SJCRH30 (cell line): Measurements from ENCODE around the gene DLEU7. TPM values are rescaled to one million over a fixed set of nuclear protein-coding genes. Genes with fewer than 3 reads are reported as not detected.

Experiments used
- DNase-seq, 2 experiments: peaks; one replicate each; pipeline ENCODE4 v3.0.0-alpha.2; 2015 to 2020
- H3K27ac ChIP-seq: fragments of 250-450 bp; sonication (Bioruptor Pico); 2 replicates; pipeline ENCODE4 v1.5.1; 2020; ENCODE audit warnings: mild to moderate bottlenecking, moderate library complexity
- H3K27me3 ChIP-seq: fragments of 250-450 bp; sonication (Bioruptor Pico); 2 replicates; pipeline ENCODE4 v1.5.1; 2020; ENCODE audit warnings: mild to moderate bottlenecking, moderate library complexity
- H3K36me3 ChIP-seq: fragments of 250-450 bp; sonication (Bioruptor Pico); 2 replicates; pipeline ENCODE4 v1.5.1; 2020; ENCODE audit warnings: mild to moderate bottlenecking, moderate library complexity
- H3K4me1 ChIP-seq: fragments of 250-450 bp; sonication (Bioruptor Pico); 2 replicates; pipeline ENCODE4 v1.5.1; 2020; ENCODE audit warnings: mild to moderate bottlenecking, moderate library complexity
- H3K4me3 ChIP-seq: fragments of 250-450 bp; sonication (Bioruptor Pico); 2 replicates; pipeline ENCODE4 v1.5.1; 2020; ENCODE audit warnings: mild to moderate bottlenecking, moderate library complexity
- H3K9me3 ChIP-seq: fragments of 250-450 bp; sonication (Bioruptor Pico); replicated peaks from 2 replicates; pipeline ENCODE4 v1.5.1; 2020; ENCODE audit warnings: mild to moderate bottlenecking, moderate library complexity
- total RNA-seq: library from RNA; depleted of rRNA; stranded (reverse); fragments of >200 nt; shearing (Covaris generic); gene quantifications from 2 replicates; pipeline ENCODE4 v1.2.3, GENCODE V29; 2014

DLEU7 gene
- total RNA-seq, 1 experiment from 2014 or later = 1.2 TPM

GRCh38 chr13:50864492-50864891 is 21.0 kb upstream of the DLEU7 start:
- H3K9me3 ChIP-seq = peaks cover 4% of the 10 kb centered on the region
- no peak overlapping the region for H3K4me3 ChIP-seq
- H3K27ac ChIP-seq = no peak overlapping the region
- H3K4me1 ChIP-seq = peaks cover 12% of the 10 kb centered on the region
- no peak for DNase-seq
- no peaks in the 10 kb centered on the region for H3K36me3 ChIP-seq
- H3K27me3 ChIP-seq = no peaks in the 10 kb centered on the region

GRCh38 chr13:50855681-50856080 is 12.2 kb upstream of the DLEU7 start:
- Histone ChIP-seq H3K27ac (no peak overlapping the region), H3K4me3 (no peak overlapping the region), H3K4me1 (no peaks in the 10 kb centered on the region), H3K36me3 (no peaks in the 10 kb centered on the region), H3K9me3 (0 out of 2 replicates have a peak, but pooled peaks cover 2% of the 10 kb centered on the region), H3K27me3 (no peaks in the 10 kb centered on the region)
- DNase-seq = no peak

- no peak overlapping the region for H3K27ac ChIP-seq
- no peak overlapping the region for H3K4me3 ChIP-seq
- H3K4me1 ChIP-seq = peaks cover 8% of the 10 kb centered on the region
- no peaks in the 10 kb centered on the region for H3K27me3 ChIP-seq
- DNase-seq = no peak
- H3K36me3 ChIP-seq = no peaks in the 10 kb centered on the region
- no peaks in the 10 kb centered on the region for H3K9me3 ChIP-seq
These were observed 7.0 kb upstream of the DLEU7 start for GRCh38 chr13:50850445-50850844.

- Histone ChIP-seq H3K36me3 (no peaks in the 10 kb centered on the region), H3K4me1 (peaks cover 32% of the 10 kb centered on the region), H3K27ac (no peak overlapping the region), H3K27me3 (no peaks in the 10 kb centered on the region), H3K4me3 (no peak overlapping the region), H3K9me3 (no peaks in the 10 kb centered on the region)
- DNase-seq = no peak
These were observed 4.0 kb upstream of the DLEU7 start for GRCh38 chr13:50847501-50847900.

GRCh38 chr13:50846861-50847475 is 3.5 kb upstream of the DLEU7 start:
- no peak for DNase-seq
- Histone ChIP-seq H3K36me3 (no peaks in the 10 kb centered on the region), H3K27ac (no peak overlapping the region)

GRCh38 chr13:50845211-50845610 is 1.7 kb upstream of the DLEU7 start:
- peak; percentile 27 to 50 for DNase-seq
- Histone ChIP-seq H3K4me3 (no peak overlapping the region), H3K27ac (peak overlapping the region; percentile 91), H3K4me1 (peaks cover 43% of the 10 kb centered on the region), H3K9me3 (no peaks in the 10 kb centered on the region), H3K36me3 (no peaks in the 10 kb centered on the region), H3K27me3 (no peaks in the 10 kb centered on the region)

More at GRCh38 chr13:50846861-50847475, 3.5 kb upstream of the DLEU7 start:
- Histone ChIP-seq H3K9me3 (no peaks in the 10 kb centered on the region), H3K4me3 (no peak overlapping the region), H3K27me3 (no peaks in the 10 kb centered on the region), H3K4me1 (peaks cover 37% of the 10 kb centered on the region)

- Histone ChIP-seq H3K27me3 (no peaks in the 10 kb centered on the region), H3K4me1 (peaks cover 43% of the 10 kb centered on the region), H3K9me3 (no peaks in the 10 kb centered on the region), H3K36me3 (no peaks in the 10 kb centered on the region), H3K4me3 (peak overlapping the region; percentile 2; the same call in 1 of the 2 replicates), H3K27ac (peak overlapping the region; percentile 91)
- DNase-seq = peak; percentile 78 to 94
These were observed 788 bp upstream of the DLEU7 start for GRCh38 chr13:50844084-50844875.

- H3K4me3 ChIP-seq = no peak overlapping the region
- peaks cover 43% of the 10 kb centered on the region for H3K4me1 ChIP-seq
- no peaks in the 10 kb centered on the region for H3K27me3 ChIP-seq
- H3K27ac ChIP-seq = peak overlapping the region; percentile 27; the same call in 1 of the 2 replicates
- H3K9me3 ChIP-seq = no peaks in the 10 kb centered on the region
- no peaks in the 10 kb centered on the region for H3K36me3 ChIP-seq
- no peak for DNase-seq
These were observed 569 bp downstream of the DLEU7 start for GRCh38 chr13:50842990-50843256.

- peak in 1 of 2 experiments; percentile 39 for DNase-seq
- Histone ChIP-seq H3K9me3 (no peaks in the 10 kb centered on the region), H3K27ac (peak overlapping the region; percentile 27; the same call in 1 of the 2 replicates), H3K4me1 (peaks cover 43% of the 10 kb centered on the region), H3K27me3 (no peaks in the 10 kb centered on the region), H3K4me3 (no peak overlapping the region), H3K36me3 (no peaks in the 10 kb centered on the region)
These were observed 1.1 kb downstream of the DLEU7 start for GRCh38 chr13:50842251-50842989.

GRCh38 chr13:50841786-50842185 is 1.7 kb downstream of the DLEU7 start:
- no peaks in the 10 kb centered on the region for H3K36me3 ChIP-seq
- peaks cover 43% of the 10 kb centered on the region for H3K4me1 ChIP-seq
- H3K4me3 ChIP-seq = no peak overlapping the region
- no peaks in the 10 kb centered on the region for H3K27me3 ChIP-seq
- H3K27ac ChIP-seq = no peak overlapping the region
- no peak for DNase-seq
- no peaks in the 10 kb centered on the region for H3K9me3 ChIP-seq

- Histone ChIP-seq H3K36me3 (no peaks in the 10 kb centered on the region), H3K4me1 (peaks cover 34% of the 10 kb centered on the region), H3K27me3 (no peaks in the 10 kb centered on the region)
These were observed 3.2 kb downstream of the DLEU7 start for GRCh38 chr13:50840284-50840683.

GRCh38 chr13:50839828-50840227 is 3.7 kb downstream of the DLEU7 start:
- Histone ChIP-seq H3K9me3 (no peaks in the 10 kb centered on the region), H3K36me3 (no peaks in the 10 kb centered on the region), H3K27ac (no peak overlapping the region), H3K4me1 (peaks cover 29% of the 10 kb centered on the region), H3K4me3 (no peak overlapping the region), H3K27me3 (no peaks in the 10 kb centered on the region)
- no peak for DNase-seq

More at GRCh38 chr13:50840284-50840683, 3.2 kb downstream of the DLEU7 start:
- H3K27ac ChIP-seq = no peak overlapping the region
- H3K4me3 ChIP-seq = no peak overlapping the region
- no peaks in the 10 kb centered on the region for H3K9me3 ChIP-seq
- DNase-seq = no peak

- Histone ChIP-seq H3K27me3 (no peaks in the 10 kb centered on the region), H3K4me1 (peaks cover 19% of the 10 kb centered on the region), H3K9me3 (no peaks in the 10 kb centered on the region), H3K36me3 (no peaks in the 10 kb centered on the region), H3K27ac (no peak overlapping the region), H3K4me3 (no peak overlapping the region)
- DNase-seq = no peak
These were observed 4.8 kb downstream of the DLEU7 start for GRCh38 chr13:50838701-50839100.

GRCh38 chr13:50838031-50838430 is 5.5 kb downstream of the DLEU7 start:
- Histone ChIP-seq H3K9me3 (no peaks in the 10 kb centered on the region; the same call in 1 of the 2 replicates), H3K27ac (no peak overlapping the region), H3K4me3 (no peak overlapping the region), H3K27me3 (no peaks in the 10 kb centered on the region), H3K36me3 (no peaks in the 10 kb centered on the region), H3K4me1 (peaks cover 16% of the 10 kb centered on the region)
- DNase-seq = no peak

GRCh38 chr13:50831512-50831911 is 12.0 kb downstream of the DLEU7 start:
- H3K4me3 ChIP-seq = no peak overlapping the region
- no peak for DNase-seq
- H3K4me1 ChIP-seq = no peaks in the 10 kb centered on the region
- H3K27me3 ChIP-seq = no peaks in the 10 kb centered on the region
- H3K36me3 ChIP-seq = no peaks in the 10 kb centered on the region
- H3K27ac ChIP-seq = no peak overlapping the region
- H3K9me3 ChIP-seq = no peaks in the 10 kb centered on the region; the same call in 1 of the 2 replicates
